BLaER1 treated with 17β-estradiol and CSF1 and Interleukin-3, amounts not matched to agents 10 nM and 100 nM (cell line): ENCODE results near the gene PER2.
A peak's percentile ranks its signal among the peaks of the same experiment; 100 is the strongest.
"Not testable (repeated sequence)": the region's sequence is repeated elsewhere in the genome, so short reads cannot be mapped to it uniquely, and the experiment has no call there.

Experiments used
- H3K27ac ChIP-seq, 11 experiments: shearing (Covaris generic); formaldehyde crosslinking; 2 replicates each; pipeline ENCODE4 v1.8.1; 2022
- H3K27me3 ChIP-seq, 11 experiments: shearing (Covaris generic); formaldehyde crosslinking; 2 replicates each; pipeline ENCODE4 v1.8.1; 2022
- H3K36me3 ChIP-seq, 11 experiments: shearing (Covaris generic); formaldehyde crosslinking; 2 replicates each; pipeline ENCODE4 v1.8.1; 2022
- H3K4me1 ChIP-seq, 10 experiments: shearing (Covaris generic); formaldehyde crosslinking; 2 replicates each; pipeline ENCODE4 v1.8.1; 2022
- H3K4me2 ChIP-seq, 11 experiments: shearing (Covaris generic); formaldehyde crosslinking; 2 replicates each; pipeline ENCODE4 v1.8.1; 2022
- H3K4me3 ChIP-seq, 10 experiments: shearing (Covaris generic); formaldehyde crosslinking; 2 replicates each; pipeline ENCODE4 v1.8.1; 2022
- H3K9ac ChIP-seq, 11 experiments: shearing (Covaris generic); formaldehyde crosslinking; 2 replicates each; pipeline ENCODE4 v1.8.1; 2022
- H3K9me3 ChIP-seq, 11 experiments: shearing (Covaris generic); formaldehyde crosslinking; replicated peaks in 1 of 11; 2 replicates each; pipeline ENCODE4 v1.8.1; 2022
- H4K20me1 ChIP-seq, 11 experiments: shearing (Covaris generic); formaldehyde crosslinking; 2 replicates each; pipeline ENCODE4 v1.8.1; 2022
- Cebpa-rat ChIP-seq, 11 experiments: shearing (Covaris generic); IDR thresholded peaks; 2 replicates each; pipeline ENCODE4 v1.8.1; 2022

PER2 gene

DNA sequence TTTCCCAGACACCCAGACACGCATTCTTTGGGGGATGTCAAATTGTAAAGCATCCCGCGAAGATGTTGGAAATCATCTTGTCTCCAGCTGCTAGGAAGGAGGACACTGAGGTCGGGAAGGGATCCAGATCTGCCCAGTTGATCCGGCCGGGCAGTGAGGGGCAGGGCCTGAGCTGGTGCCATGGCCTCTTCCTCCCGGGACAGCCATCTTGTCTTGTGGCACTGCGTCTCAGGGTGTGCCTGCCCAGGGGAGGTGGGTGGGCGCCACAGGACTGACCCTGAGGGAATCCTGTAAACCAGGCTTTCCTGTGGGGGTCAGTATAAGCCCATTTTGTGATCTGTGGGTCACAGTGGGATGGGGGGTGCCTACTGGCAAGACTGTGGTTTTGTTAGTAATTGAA, 42.0 kb upstream of the PER2 start:
- H3K36me3 ChIP-seq = peaks cover 58 to 99% (median 75%) of the 10 kb centered on the region in 11 experiments

DNA sequence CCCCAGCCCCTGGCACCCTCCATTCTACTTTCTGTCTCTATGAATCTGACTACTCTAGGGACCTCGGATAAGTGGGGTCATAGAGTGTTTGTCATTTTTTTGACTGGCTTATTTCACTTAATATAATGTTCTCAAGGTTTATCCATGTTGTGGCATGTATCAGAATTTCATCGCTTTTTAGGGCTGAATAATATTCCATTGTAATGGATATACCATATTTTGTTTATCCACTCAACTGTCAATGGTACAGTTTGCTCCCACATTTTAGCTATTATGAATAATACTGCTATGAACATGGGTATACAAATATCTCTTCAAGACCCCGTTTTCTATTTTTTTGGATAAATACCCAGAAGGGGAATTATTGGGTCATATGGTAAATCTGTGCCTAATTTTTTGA, 39.3 kb upstream of the PER2 start:
- no peak overlapping the region for H3K27ac ChIP-seq
- peaks cover 0 to 10% (median 0%) of the 10 kb centered on the region in 11 experiments; a peak in 4 of 22 replicates for H4K20me1 ChIP-seq
- H3K4me1 ChIP-seq = no peaks in the 10 kb centered on the region; a peak in 1 of 20 replicates
- TF ChIP-seq Cebpa-rat (IDR thresholded peaks at IDR 0.05) = no peak
- H3K9me3 ChIP-seq = peaks cover 0 to 11% (median 9%) of the 10 kb centered on the region in 11 experiments; a peak in 9 of 22 replicates
- no peak overlapping the region for H3K4me2 ChIP-seq
- H3K4me3 ChIP-seq = no peak overlapping the region
- H3K27me3 ChIP-seq = no peaks in the 10 kb centered on the region
- H3K36me3 ChIP-seq = peaks cover 46 to 82% (median 63%) of the 10 kb centered on the region in 11 experiments
- H3K9ac ChIP-seq = no peak overlapping the region

More for the DNA sequence above, 42.0 kb upstream of the PER2 start:
- TF ChIP-seq Cebpa-rat (IDR thresholded peaks at IDR 0.05) = no peak
- H3K4me3 ChIP-seq = no peak overlapping the region
- H4K20me1 ChIP-seq = peaks cover 0 to 16% (median 0%) of the 10 kb centered on the region in 11 experiments; a peak in 3 of 22 replicates
- H3K9ac ChIP-seq = no peak overlapping the region
- H3K27ac ChIP-seq = no peak overlapping the region
- no peak overlapping the region for H3K4me2 ChIP-seq
- peaks cover 0 to 11% (median 9%) of the 10 kb centered on the region in 11 experiments; a peak in 9 of 22 replicates for H3K9me3 ChIP-seq
- H3K27me3 ChIP-seq = no peaks in the 10 kb centered on the region
- no peaks in the 10 kb centered on the region; a peak in 1 of 20 replicates for H3K4me1 ChIP-seq

- H4K20me1 ChIP-seq = peaks cover 0 to 17% (median 5%) of the 10 kb centered on the region in 11 experiments; a peak in 12 of 22 replicates
- H3K4me1 ChIP-seq = peaks cover 0 to 4% (median 2%) of the 10 kb centered on the region in 10 experiments; a peak in 7 of 20 replicates
- no peaks in the 10 kb centered on the region for H3K27me3 ChIP-seq
- no peak overlapping the region for H3K27ac ChIP-seq
- H3K4me2 ChIP-seq = no peak overlapping the region
- TF ChIP-seq Cebpa-rat (IDR thresholded peaks at IDR 0.05) = no peak
- no peak overlapping the region for H3K4me3 ChIP-seq
- peaks cover 46 to 74% (median 62%) of the 10 kb centered on the region in 11 experiments for H3K36me3 ChIP-seq
- H3K9ac ChIP-seq = no peak overlapping the region
- peaks cover 0 to 11% (median 9%) of the 10 kb centered on the region in 11 experiments; a peak in 9 of 22 replicates for H3K9me3 ChIP-seq
Measured at GRCh38 chr2:238326801-238327365, 38.5 kb upstream of the PER2 start.

DNA sequence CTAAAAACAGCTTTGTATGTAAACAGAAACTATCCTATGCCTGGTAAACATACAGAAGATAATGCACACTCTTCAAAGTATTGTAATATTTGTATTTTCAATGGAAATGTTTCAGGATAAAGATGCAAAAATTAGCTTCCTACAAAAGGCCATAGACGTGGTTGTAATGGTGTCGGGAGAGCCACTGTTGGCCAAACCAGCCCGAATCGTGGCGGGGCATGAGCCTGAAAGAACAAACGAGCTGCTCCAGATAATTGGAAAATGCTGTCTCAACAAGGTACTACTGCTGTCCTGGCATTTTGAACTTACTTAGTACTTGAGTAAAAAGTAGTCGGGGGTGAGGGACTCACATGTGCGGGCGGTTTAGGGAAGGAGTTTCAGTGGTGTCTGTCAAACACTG, 37.3 kb upstream of the PER2 start:
- no peak overlapping the region for H3K4me3 ChIP-seq
- H3K9ac ChIP-seq = no peak overlapping the region
- H3K36me3 ChIP-seq = peaks cover 45 to 65% (median 55%) of the 10 kb centered on the region in 11 experiments
- H3K27me3 ChIP-seq = no peaks in the 10 kb centered on the region; a peak in 1 of 22 replicates
- H4K20me1 ChIP-seq = peaks cover 0 to 24% (median 11%) of the 10 kb centered on the region in 11 experiments; a peak in 12 of 22 replicates
- no peak for TF ChIP-seq Cebpa-rat (IDR thresholded peaks at IDR 0.05)
- peaks cover 0 to 11% (median 9%) of the 10 kb centered on the region in 11 experiments; a peak in 9 of 22 replicates for H3K9me3 ChIP-seq
- H3K27ac ChIP-seq = no peak overlapping the region
- peaks cover 9 to 14% (median 12%) of the 10 kb centered on the region in 10 experiments; a peak in 19 of 20 replicates for H3K4me1 ChIP-seq
- H3K4me2 ChIP-seq = no peak overlapping the region

- not testable (repeated sequence) for H3K4me3 ChIP-seq, H3K27me3 ChIP-seq, H3K4me2 ChIP-seq, H3K27ac ChIP-seq, H3K9ac ChIP-seq
- Histone ChIP-seq H4K20me1 (peaks cover 0 to 24% (median 11%) of the 10 kb centered on the region in 11 experiments; a peak in 12 of 22 replicates), H3K9me3 (peaks cover 0 to 11% (median 9%) of the 10 kb centered on the region in 11 experiments; a peak in 9 of 22 replicates), H3K36me3 (peaks cover 33 to 51% (median 41%) of the 10 kb centered on the region in 11 experiments), H3K4me1 (peaks cover 9 to 21% (median 15%) of the 10 kb centered on the region in 10 experiments; a peak in 19 of 20 replicates)
Measured at GRCh38 chr2:238324248-238324647, 35.8 kb upstream of the PER2 start.

GRCh38 chr2:238322001-238322411, 33.6 kb upstream of the PER2 start:
- peaks cover 0 to 24% (median 11%) of the 10 kb centered on the region in 11 experiments; a peak in 12 of 22 replicates for H4K20me1 ChIP-seq
- H3K9me3 ChIP-seq = peaks cover 0 to 4% (median under 1%) of the 10 kb centered on the region in 11 experiments; a peak in 6 of 22 replicates
- H3K36me3 ChIP-seq = peaks cover 11 to 28% (median 19%) of the 10 kb centered on the region in 11 experiments
- H3K4me3 ChIP-seq = no peak overlapping the region; a peak in 1 of 20 replicates
- no peak for TF ChIP-seq Cebpa-rat (IDR thresholded peaks at IDR 0.05)
- H3K4me1 ChIP-seq = peaks cover 9 to 21% (median 15%) of the 10 kb centered on the region in 10 experiments; a peak in 19 of 20 replicates
- H3K4me2 ChIP-seq = peak overlapping the region; percentile 74 to 96 (median 91); a peak in 19 of 22 replicates
- H3K9ac ChIP-seq = peak overlapping the region in 3 of 11 experiments; percentile 80 to 87 (median 87); a peak in 4 of 22 replicates
- H3K27ac ChIP-seq = no peak overlapping the region
- no peaks in the 10 kb centered on the region; a peak in 1 of 22 replicates for H3K27me3 ChIP-seq

DNA sequence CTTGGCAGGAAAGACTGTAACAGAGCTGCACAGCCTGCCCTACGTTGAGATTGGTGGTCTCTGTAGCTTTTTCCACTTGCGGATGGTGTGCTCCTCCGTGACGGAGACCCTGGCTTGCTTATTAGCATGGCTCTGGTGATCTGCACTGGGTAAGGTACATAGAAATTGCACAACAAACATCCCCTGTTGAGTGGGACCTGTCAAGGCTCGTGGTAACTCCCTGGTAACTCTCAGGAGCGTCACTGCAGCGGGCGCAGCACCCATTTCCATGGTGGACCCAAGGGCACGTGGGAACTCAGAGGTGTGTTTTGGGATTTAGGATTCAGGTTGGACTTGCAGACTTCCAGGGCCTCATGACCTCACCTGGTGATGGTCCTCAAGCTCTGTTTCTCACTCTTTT, 33.1 kb upstream of the PER2 start:
- H3K4me2 ChIP-seq = peak overlapping the region; percentile 74 to 96 (median 91)
- TF ChIP-seq Cebpa-rat (IDR thresholded peaks at IDR 0.05) = 0 out of 22 replicates have a peak, but pooled peaks of 1 of the 11 experiments have one; percentile 40
- peaks cover 9 to 21% (median 15%) of the 10 kb centered on the region in 10 experiments; a peak in 19 of 20 replicates for H3K4me1 ChIP-seq
- peaks cover 0 to 24% (median 11%) of the 10 kb centered on the region in 11 experiments; a peak in 12 of 22 replicates for H4K20me1 ChIP-seq
- peaks cover 6 to 23% (median 13%) of the 10 kb centered on the region in 11 experiments; a peak in 20 of 22 replicates for H3K36me3 ChIP-seq
- H3K9ac ChIP-seq = peak overlapping the region; percentile 69 to 87 (median 82); a peak in 18 of 22 replicates
- H3K27ac ChIP-seq = no peak overlapping the region
- H3K27me3 ChIP-seq = no peaks in the 10 kb centered on the region; a peak in 1 of 22 replicates
- H3K9me3 ChIP-seq = no peaks in the 10 kb centered on the region
- H3K4me3 ChIP-seq = peak overlapping the region; percentile 83 to 97 (median 92)

GRCh38 chr2:238320648-238321281, 32.4 kb upstream of the PER2 start:
- Histone ChIP-seq H3K27ac (peak overlapping the region; percentile 9 to 61 (median 49); a peak in 16 of 22 replicates), H3K36me3 (peaks cover 0 to 16% (median 8%) of the 10 kb centered on the region in 11 experiments; a peak in 13 of 22 replicates)
- no peak for TF ChIP-seq Cebpa-rat (IDR thresholded peaks at IDR 0.05)

More at GRCh38 chr2:238320648-238321281, 32.4 kb upstream of the PER2 start:
- Histone ChIP-seq H3K9me3 (no peaks in the 10 kb centered on the region), H3K4me2 (peak overlapping the region; percentile 74 to 96 (median 91)), H3K4me3 (peak overlapping the region; percentile 83 to 97 (median 92)), H3K4me1 (peaks cover 9 to 21% (median 15%) of the 10 kb centered on the region in 10 experiments; a peak in 19 of 20 replicates), H3K27me3 (no peaks in the 10 kb centered on the region; a peak in 1 of 22 replicates), H3K9ac (peak overlapping the region; percentile 69 to 87 (median 82)), H4K20me1 (peaks cover 0 to 23% (median 11%) of the 10 kb centered on the region in 11 experiments; a peak in 12 of 22 replicates)
